A172 (cell line): Measurements from ENCODE around the gene IMMP2L. TPM values are rescaled to one million over a fixed set of nuclear protein-coding genes. Genes with fewer than 3 reads are reported as not detected.

ENCODE experiments used
- DNase-seq: peaks from one replicate; pipeline ENCODE4 v3.0.0-alpha.2; 2015; ENCODE audit warnings: low spot score
- total RNA-seq: library from RNA; depleted of rRNA; stranded (reverse); fragments of >200 nt; shearing (Covaris generic); gene quantifications from 2 replicates; pipeline ENCODE4 v1.2.3, GENCODE V29; 2014

The IMMP2L gene
- total RNA-seq, 1 experiment from 2014 or later, result 22.6 TPM

DNA sequence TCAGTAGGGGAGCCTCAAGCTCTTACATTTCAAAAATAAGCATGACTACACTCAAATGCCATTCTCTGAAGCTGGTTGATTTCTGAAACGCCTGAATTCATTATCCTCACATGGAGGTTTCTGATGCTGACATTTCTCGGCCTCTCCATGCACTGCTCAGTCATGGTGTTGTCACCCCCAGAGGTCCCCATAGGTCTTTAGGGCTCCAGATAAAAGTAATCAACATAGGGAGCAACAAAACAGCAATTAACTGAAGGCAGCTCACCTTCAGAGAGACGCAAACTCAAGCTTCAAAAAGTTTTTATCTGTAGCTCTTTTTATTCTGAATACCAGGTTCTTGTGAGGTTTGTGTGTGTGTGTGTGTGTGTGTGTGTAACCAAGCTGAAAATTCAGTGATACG is 694.5 kb downstream of the IMMP2L start:
- no peak for DNase-seq

DNA sequence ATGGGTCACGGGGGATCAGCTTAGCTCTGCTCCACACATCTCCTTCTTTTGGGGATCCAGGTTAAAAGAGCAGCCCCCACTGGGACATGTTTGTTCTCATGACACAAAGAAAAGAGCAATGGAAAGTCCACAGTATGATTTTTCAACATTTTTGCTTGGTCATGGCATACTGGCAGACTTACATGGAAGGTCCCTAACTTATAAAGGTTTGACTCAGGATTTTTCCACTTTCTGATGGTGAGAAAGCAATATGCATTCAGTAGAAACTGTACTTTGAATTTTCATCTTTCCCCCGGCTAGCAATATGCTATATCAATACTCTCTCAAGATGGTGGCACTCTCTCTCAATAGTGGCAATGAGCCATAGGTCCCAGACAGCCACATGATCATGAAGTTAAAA is 699.0 kb downstream of the IMMP2L start:
- DNase-seq, result no peak

DNA sequence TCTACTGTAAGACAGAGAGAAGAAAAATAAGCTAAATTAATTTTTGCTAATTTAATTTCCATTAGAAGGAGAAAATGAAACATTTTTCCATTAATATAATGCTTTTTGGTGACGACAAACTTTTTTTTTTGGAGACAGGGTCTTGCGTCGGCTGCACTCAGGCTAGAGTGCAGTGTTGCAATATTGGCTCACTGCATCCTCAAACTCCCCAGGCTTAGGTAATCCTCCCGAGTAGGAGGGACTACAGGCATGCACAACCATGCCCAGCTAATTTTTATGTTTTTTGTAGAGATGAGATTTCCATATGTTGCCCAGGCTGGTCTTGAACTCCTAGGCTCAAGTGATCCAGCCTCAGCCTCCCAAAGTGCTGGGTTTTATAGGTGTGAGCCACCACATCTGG is 701.1 kb downstream of the IMMP2L start:
- DNase-seq, result no peak

DNA sequence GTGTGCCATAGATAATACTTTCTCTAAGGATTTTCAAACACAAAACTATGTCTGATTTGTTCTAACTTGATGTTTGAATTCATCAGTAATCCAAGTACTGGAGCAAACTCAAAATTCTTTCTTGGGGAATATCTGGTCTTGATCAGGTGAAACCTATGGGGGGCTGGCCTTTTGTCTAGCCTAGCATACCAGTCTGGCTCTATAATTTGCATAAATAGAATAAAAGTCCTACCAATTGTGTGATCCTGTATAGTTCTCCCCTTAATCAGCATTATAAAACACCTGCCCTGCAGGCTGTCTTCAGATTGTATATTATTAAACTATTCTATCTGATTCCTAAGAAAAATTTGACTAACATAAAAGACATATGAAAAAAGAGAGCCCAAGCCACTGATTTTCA is 705.2 kb downstream of the IMMP2L start:
- no peak for DNase-seq

DNA sequence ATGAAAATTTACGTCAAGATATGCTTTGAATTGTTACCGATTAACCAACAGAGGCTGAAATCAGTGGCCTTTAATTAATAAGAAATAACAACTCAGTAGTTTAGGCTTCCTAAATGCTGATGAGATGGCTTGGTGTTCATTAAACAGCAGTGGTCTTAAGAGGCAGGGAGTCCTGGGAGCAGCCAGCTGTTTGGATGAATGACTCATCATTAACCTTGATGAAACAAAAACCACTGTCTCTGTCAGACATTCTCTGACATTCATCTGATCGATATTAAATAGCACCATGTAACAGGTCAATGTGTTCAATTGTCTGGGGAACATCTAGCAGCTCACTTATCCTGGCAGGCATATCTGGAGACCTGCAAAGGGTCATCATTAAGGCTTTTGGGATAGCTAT is 705.6 kb downstream of the IMMP2L start:
- no peak for DNase-seq

DNA sequence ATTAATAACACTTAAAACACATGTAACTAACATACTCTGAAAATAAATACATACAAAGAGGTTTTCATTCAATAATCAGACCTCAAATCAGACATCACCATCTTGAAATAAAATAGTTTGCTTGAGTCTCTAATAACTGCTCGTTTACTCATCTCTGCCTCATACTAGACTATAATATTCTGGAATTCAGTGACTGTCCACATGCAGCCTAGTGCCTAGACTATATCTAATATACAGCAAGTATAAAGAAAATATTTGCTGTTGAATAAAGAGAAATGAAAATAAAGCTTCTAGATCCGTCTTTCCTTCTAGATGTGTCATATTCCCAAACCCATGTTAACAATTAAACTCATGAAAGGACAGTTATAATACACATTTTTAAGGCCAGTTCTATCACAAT is 707.6 kb downstream of the IMMP2L start:
- DNase-seq, result no peak

DNA sequence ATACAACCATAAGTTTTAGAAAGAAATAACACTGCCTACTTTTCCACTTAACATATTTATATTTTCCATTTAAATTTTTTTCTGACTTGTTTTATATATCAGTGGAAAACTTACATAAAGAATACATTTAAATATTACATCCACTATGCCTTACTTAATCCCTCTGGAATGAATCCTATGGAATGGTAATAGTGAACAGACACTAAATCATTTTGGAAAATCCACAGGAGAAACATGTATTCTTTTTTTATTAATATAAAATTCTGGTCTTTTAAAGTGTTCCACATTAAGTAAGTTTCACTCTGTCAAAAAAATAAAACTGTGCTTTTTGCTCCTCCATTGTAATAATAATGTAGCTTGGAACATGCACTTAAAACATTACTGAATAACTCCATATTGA is 708.1 kb downstream of the IMMP2L start:
- no peak for DNase-seq

DNA sequence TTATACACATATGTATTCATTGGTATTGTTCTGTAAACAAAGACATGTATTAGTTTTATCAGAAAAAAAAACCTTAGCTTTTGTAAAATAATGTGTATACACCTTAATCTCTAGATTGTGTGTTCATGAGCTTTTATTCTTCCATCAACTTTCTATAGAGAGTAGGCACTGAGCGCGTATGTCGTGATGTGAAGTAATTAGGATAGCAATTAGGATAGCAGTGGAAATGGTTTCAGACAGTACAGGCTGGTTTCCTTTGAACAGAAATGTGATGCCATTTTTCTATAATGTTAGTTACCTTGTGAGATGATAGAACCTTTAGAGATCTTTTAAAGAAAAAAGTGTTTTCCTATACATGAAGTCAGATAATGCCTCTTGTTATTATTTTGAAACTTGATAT is 709.0 kb downstream of the IMMP2L start:
- no peak for DNase-seq

DNA sequence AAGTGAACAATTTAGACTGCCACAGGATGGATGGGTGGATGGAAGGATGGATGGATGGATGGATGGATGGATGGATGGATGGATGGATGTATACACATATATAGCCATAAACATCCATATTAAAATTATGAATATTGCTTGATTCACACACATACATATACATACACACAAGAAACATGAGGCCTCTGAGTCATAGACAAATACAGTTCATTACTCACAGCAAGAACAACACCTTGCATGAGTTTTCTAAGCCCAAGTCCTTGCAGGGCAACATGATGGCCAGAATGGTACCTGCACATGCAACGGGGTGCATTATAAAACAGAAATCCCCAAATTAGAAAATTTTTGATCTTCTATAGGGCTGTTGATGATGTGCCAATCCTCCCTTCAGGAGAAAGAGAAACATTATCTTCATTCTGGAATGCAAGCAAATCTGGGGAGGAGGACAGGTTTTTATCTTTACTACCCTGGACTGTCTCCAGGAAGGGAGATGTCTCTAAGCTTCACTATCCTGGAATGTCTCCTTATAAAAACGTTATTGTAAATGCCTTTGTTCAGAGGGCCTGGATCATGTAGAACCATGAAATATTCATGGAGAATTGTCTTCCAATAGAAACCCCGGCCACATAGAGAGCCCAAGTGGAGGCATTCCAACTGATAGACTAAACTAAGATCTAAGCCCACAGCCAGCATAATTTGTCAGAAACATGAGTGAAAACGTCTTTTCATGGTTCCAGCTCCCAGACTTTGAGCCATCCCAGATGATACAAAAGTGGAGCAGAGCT is 709.9 kb downstream of the IMMP2L start:
- DNase-seq, result no peak

DNA sequence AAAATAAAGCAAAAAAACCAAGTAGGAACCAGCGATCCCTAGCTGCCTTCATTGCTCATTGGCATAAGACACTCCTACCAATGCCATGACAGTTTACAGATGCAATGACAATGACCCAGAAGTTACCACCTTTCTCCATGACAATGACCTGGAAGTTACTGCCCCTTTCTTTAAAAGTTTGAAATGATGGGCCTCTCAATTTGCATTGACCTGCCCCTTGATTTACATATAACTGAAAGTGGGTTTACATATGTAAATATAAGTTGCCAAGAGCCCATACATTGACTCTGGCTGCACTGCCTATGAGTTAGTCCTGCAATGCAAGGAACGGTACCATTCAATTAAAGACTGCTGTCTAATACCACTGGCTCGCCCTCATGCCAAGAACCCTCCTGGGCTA is 712.1 kb downstream of the IMMP2L start:
- no peak for DNase-seq

DNA sequence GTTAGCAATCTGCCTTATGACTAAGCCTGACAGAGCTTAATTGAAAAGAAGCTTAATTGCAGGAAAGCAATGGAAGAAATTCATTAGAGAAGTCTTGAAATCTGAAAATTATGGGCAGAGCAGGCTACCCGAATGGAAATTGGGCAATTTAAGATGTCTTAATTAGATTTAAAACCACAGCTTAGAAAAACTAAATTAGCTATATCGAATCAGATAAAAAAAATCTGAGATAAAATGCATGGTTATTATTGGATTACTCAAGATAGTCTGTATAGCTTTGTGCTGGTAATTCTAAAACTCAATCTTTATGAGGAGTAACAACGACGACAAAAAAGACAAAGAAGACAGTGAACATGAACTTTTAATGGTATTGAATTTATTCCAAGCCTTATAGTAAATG is 719.5 kb downstream of the IMMP2L start:
- no peak for DNase-seq

DNA sequence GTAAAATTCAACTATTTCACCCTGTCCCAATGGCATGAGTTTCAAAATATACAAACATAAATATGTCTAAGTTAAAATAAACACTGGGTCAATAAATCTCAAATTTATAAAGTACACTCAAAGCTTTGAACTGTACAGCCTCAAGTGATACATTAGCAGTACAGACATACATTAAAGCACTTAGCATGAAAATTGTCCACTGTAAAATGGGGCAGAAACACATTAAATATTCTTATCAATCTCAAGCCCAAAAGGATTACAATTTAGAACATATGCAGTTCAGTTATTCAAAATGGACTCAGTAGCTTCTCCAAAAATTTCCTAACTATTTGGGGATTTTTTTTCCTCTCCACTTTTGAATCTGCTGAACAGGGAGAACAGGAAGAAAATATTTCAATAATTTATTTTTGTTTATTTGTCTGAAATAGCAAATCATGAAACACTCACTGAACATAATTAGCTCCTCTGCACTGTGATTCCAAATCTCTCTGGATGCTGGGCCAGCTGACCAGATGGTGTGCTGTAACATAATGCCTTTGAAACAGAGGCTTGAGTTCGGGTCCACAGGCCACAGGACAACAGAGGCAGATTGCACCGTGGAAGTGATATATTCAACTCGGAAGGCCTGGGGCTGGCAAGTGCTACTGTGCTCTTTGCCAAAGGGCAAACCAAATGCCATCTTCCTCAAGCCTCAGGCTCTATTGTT is 720.3 kb downstream of the IMMP2L start:
- DNase-seq, result no peak

DNA sequence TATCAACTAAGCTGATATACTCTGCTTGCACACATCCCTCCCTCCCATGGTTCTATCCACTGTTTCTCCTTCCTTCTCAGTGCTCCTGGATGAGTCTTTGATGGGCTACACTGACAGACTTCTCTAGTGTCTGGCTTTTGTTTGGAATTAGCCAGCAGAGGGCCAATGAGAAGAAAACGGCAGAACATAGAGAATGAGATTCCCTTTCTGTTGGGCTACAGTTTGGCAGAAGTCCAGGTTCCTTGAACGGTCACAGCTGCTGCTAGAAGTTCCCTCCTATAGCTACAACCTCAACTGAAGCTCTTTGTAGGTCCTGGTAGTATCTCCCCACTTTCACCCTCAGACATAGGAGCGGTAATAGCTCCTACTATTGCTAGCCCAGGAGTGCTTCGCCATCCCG is 722.4 kb downstream of the IMMP2L start:
- DNase-seq, result no peak

DNA sequence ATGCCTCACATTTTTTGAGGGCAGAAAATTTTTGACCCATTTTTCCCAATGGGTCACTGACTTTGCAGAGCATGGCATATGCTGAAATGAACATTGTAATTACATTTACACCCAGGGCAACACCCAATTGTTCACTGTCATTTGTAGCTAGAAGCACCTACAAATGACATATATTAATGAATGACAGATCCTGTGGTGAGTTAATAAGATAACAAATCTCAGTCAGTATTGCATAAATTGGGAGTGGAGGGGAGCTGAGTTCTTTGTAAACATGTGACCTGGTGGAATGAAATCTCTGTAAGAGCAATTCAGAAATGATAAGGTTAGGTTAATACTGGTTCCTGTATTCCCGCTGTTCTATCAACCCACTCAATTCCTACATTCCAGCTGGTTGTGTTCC is 726.4 kb downstream of the IMMP2L start:
- no peak for DNase-seq

DNA sequence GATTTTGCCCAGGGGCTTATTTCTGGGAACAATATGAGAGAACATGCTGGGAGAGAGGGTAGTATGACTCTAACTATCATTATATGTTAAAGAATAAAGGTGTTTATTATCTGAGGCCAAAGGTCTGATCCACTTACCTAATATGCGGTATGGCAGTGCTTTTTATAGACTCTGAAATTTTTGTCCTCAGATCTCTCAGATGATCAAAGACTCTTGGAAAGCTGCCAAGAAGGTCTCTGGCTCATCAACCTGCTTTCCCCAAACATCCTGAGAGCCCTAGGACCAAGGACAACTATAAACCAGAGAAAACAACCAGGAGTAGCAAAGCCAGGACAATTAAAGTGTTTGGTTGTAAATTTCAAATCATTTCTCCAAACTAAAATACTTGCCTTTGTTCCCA is 727.1 kb downstream of the IMMP2L start:
- DNase-seq, result no peak

DNA sequence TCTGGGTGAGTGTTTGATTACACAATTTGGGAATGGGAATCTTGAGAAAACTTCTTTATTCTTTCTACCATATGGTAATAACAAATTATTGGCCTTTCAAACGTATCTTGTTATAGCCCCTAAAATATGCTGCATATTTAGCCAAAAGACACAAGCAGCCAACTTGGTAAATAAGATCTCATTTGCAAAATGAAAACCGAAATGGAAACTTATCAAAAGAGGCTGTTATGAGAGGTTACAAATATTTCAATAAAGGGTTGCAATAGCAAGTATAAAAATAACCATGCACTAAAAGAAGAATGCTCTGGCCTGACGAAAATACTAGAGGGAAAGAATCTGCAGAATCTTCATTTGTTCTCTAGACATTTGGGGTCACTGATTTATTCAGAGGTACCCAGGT is 730.9 kb downstream of the IMMP2L start:
- no peak for DNase-seq

DNA sequence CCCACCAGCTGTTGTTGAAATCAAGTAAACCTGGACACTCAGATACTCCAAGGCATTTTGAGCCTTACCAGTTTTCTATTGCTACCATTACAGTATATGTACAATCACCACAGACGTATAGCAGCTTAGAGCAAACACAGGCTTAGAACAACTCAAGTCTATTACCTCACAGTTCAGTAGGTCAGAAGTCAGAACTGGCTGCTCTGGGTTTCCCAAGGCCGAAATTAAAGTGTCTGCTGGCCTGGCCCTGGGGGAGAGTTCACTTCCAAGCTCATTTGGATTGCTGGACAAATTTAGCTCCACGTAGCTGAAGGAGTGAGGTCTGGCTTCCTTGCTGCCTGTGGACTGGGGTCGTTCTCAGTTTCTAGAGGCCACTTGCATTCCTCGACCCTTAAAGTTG is 731.5 kb downstream of the IMMP2L start:
- DNase-seq, result no peak

DNA sequence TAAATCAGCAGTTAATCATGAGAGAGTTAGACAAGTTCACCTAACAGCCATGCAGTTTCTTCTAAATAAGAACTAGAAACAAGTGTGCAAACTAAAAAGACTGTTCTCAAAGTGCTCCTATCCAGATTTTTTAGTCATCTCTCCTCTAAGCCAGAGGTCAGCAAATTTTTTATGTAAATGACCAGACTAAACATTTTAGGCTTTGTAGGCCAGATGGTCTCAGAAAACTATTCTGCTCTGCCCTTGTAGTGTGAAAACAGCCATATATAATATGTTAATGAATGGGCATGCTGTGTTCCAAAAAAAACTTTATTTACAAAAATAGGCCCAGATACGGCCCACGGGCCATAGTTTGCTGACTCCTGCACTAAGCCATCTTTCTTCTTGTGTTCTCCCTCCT is 734.4 kb downstream of the IMMP2L start:
- DNase-seq, result no peak

DNA sequence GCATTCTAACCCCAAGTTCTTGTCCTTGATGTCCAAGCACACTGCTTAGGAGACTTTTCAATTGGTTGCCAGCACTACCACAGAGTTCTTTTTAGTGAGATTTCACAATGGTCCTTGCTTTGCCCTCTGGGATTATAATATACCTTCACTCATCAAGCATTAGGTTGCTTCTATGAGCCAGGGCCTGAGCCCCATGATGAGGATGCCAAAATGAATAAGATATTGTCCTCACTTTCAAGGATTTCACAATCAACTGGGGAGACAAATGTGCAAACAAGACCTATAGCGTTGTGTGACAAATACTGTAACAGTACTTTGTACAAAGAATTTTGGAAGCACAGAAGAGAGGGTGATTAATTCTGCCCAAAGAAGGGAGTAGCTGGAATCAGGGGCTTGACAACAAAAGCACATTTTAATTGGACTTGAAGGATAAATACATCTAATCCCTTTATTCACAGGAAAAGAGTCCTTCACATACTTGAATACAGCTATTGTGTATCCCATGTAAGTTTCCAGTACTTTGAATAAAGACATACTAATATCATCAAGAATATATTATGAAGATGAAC is 734.9 kb downstream of the IMMP2L start:
- DNase-seq, result no peak

DNA sequence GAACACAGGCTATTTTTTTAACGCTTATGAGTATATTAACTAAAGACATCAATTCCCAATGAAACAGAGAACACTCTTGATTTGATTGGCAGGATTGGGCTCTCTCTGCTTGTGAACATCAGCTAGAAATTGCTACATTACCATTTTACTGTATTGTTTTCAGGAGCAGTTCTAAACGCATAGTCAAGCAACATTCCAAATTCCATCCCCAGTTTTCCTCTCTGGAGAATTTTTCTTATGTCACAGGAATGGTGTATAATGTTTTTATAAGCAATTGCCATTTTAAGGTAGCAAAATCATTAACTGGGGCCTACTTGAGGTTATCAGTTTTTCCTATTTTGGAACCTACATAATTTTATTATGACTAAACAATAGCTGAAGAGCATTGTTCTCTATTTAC is 748.3 kb downstream of the IMMP2L start:
- no peak for DNase-seq

DNA sequence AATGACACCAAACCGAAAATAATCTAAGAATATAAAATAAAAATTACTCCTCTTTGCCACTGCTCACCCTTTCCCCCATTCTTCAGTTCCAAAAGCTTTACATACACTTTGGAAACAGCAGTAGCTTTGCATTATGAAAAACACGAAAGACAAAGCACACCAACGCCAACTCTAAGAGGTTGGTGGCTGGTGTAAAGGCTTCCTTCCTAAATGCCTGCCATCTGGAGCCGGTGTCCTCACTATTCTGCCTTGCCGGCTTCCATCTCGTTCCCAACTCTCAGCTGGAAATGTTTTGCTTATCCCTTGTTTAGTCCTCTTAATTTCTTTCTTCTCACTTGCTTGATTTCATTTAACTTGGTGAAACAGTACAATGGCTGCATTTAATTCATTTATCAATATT is 752.5 kb downstream of the IMMP2L start:
- no peak for DNase-seq

DNA sequence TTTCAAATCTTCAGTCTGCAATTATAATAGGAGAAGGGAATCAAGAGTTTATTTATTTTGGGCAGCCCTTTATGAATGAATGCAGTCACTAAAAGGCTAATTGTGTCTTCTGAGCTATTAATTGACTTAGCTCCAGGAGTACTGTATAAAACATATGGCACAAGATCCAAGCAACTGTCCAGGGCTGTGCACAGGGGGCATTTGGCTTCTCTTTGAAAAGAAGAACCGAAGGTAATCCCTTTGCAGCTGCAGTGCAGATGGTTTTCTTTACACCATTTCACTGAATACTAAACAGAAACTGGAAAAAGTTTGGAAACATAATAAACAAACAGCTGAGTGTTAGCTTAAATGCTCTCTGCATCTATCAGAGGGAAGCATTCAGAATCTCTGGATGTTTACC is 753.9 kb downstream of the IMMP2L start:
- DNase-seq, result no peak

DNA sequence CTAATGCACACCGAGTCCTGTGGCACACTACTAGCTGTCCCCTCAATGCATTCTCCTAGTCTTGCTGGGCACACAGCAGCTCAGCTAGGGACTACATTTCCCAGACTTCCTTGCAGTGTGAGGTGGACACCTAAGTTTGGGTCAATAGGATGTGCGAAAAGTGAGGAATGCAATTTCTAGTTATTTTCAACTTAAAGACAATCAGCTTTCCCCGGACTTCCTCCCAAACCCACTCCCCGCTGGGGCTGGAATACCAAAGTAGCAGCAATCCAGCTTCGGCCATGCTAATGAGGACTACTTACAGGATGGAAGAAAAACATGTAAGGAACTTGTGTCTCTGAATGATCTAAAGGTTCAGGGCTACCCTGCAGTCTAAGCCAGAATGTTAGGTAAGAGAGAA is 757.8 kb downstream of the IMMP2L start:
- DNase-seq, result no peak
